HL-60 (cell line): ENCODE results near the gene RPH3AL.

ENCODE experiments used
- DNase-seq, 2 experiments: peaks; one replicate each; pipeline ENCODE4 v3.0.0-alpha.2; 2010 to 2020; ENCODE audit warnings: low read depth in 1 of 2, low spot score in 1 of 2
- H3K27ac ChIP-seq: fragments of 250-450 bp; sonication (Bioruptor Pico); replicated peaks from 2 replicates; pipeline ENCODE4 v1.5.1; 2020; ENCODE audit warnings: mild to moderate bottlenecking, moderate library complexity
- H3K27me3 ChIP-seq: fragments of 250-450 bp; sonication (Bioruptor Pico); 2 replicates; pipeline ENCODE4 v1.5.1; 2021; ENCODE audit warnings: mild to moderate bottlenecking, moderate library complexity; ENCODE audit not compliant: insufficient read depth, poor library complexity, severe bottlenecking
- H3K4me3 ChIP-seq: replicated peaks from 2 replicates; pipeline ENCODE4 v1.5.1; 2011; ENCODE audit warnings: mild to moderate bottlenecking, control low read depth, low read length; ENCODE audit not compliant: insufficient read depth
- GABPA ChIP-seq: IDR thresholded peaks from 2 replicates; pipeline ENCODE4 v1.6.1; 2012; ENCODE audit warnings: low read depth
- POLR2AphosphoS5 ChIP-seq: IDR thresholded peaks from 2 replicates; pipeline ENCODE4 v1.6.1; 2012; ENCODE audit warnings: low read depth
- SPI1 ChIP-seq: IDR thresholded peaks from 2 replicates; pipeline ENCODE4 v1.6.1; 2012; ENCODE audit warnings: low read depth, mild to moderate bottlenecking, borderline replicate concordance
- TF ChIP-seq, protein P1 (sequence below): IDR thresholded peaks from 2 replicates; pipeline ENCODE4 v1.6.1; 2012; ENCODE audit warnings: low read depth; ENCODE audit not compliant: insufficient replicate concordance
- TF ChIP-seq, protein P2 (sequence below): IDR thresholded peaks from one replicate; pipeline ENCODE4 v1.5.1; 2011; ENCODE audit warnings: low read length, control low read depth, inconsistent platforms; ENCODE audit not compliant: insufficient read depth

Gene RPH3AL

DNA sequence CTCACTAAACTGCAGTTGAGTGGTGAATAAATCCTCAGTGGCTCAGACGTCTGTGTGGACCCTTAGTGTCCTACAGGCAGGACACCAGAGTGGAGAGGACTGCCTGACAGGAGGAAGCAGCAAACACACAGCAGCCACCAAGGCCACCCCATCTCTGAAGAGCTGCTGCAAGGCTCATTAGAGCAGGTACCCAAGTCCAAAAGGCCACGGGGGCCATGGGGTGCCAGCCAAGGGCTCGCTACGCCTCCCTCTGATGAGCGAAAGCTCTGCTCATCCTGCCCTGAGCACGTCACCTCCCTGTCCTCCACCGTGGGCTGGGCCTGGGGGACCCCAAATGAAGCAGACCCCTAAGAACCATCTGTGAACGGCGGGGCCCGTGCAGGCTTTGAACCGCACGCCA, 101.1 kb downstream of the RPH3AL start:
- Histone ChIP-seq H3K4me3 (no peak overlapping the region), H3K27ac (no peak overlapping the region), H3K27me3 (no peaks in the 10 kb centered on the region)
- DNase-seq = no peak
- TF ChIP-seq, protein P1, sequence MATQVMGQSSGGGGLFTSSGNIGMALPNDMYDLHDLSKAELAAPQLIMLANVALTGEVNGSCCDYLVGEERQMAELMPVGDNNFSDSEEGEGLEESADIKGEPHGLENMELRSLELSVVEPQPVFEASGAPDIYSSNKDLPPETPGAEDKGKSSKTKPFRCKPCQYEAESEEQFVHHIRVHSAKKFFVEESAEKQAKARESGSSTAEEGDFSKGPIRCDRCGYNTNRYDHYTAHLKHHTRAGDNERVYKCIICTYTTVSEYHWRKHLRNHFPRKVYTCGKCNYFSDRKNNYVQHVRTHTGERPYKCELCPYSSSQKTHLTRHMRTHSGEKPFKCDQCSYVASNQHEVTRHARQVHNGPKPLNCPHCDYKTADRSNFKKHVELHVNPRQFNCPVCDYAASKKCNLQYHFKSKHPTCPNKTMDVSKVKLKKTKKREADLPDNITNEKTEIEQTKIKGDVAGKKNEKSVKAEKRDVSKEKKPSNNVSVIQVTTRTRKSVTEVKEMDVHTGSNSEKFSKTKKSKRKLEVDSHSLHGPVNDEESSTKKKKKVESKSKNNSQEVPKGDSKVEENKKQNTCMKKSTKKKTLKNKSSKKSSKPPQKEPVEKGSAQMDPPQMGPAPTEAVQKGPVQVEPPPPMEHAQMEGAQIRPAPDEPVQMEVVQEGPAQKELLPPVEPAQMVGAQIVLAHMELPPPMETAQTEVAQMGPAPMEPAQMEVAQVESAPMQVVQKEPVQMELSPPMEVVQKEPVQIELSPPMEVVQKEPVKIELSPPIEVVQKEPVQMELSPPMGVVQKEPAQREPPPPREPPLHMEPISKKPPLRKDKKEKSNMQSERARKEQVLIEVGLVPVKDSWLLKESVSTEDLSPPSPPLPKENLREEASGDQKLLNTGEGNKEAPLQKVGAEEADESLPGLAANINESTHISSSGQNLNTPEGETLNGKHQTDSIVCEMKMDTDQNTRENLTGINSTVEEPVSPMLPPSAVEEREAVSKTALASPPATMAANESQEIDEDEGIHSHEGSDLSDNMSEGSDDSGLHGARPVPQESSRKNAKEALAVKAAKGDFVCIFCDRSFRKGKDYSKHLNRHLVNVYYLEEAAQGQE = no peak
- TF ChIP-seq, protein P2, sequence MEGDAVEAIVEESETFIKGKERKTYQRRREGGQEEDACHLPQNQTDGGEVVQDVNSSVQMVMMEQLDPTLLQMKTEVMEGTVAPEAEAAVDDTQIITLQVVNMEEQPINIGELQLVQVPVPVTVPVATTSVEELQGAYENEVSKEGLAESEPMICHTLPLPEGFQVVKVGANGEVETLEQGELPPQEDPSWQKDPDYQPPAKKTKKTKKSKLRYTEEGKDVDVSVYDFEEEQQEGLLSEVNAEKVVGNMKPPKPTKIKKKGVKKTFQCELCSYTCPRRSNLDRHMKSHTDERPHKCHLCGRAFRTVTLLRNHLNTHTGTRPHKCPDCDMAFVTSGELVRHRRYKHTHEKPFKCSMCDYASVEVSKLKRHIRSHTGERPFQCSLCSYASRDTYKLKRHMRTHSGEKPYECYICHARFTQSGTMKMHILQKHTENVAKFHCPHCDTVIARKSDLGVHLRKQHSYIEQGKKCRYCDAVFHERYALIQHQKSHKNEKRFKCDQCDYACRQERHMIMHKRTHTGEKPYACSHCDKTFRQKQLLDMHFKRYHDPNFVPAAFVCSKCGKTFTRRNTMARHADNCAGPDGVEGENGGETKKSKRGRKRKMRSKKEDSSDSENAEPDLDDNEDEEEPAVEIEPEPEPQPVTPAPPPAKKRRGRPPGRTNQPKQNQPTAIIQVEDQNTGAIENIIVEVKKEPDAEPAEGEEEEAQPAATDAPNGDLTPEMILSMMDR = no peak
- TF ChIP-seq POLR2AphosphoS5 (no peak), GABPA (no peak), SPI1 (no peak)

DNA sequence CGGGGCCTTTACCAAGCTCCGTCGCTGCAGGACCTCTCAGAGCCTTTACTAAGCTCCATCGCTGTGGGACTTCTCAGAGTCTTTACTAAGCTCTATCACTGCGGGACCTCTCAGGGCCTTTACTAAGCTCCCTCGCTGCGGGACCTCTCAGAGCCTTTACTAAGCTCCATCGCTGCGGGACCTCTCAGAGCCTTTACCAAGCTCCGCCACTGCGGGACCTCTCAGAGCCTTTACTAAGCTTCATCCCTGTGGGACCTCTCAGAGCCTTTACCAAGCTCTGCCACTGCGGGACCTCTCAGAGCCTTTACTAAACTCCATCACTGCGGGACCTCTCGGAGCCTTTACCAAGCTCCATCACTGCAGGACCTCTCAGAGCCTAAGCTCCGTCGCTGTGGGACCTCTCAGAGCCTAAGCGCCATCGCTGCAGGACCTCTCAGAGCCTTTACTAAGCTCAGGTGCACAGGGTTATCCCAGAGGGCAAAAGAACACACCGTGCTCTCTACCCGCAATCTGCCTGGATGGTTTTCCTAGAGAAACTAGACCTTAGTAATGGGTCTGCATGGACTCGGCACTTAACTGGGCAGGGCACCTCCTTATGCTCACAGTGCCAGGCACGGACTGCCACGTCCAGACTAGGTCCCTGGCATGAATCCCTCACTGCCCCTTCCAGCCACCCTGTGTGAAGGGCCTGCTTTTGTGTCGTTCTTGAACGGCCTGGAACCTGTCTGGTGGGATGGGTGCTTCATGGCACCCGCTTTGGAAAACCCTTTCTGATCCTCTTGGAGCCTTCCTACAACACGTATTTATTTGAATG, 101.9 kb downstream of the RPH3AL start:
- no peak overlapping the region for H3K27ac ChIP-seq
- TF ChIP-seq GABPA (no peak), SPI1 (no peak), POLR2AphosphoS5 (no peak)
- TF ChIP-seq, protein P1 = no peak
- TF ChIP-seq, protein P2 = no peak
- no peak for DNase-seq

DNA sequence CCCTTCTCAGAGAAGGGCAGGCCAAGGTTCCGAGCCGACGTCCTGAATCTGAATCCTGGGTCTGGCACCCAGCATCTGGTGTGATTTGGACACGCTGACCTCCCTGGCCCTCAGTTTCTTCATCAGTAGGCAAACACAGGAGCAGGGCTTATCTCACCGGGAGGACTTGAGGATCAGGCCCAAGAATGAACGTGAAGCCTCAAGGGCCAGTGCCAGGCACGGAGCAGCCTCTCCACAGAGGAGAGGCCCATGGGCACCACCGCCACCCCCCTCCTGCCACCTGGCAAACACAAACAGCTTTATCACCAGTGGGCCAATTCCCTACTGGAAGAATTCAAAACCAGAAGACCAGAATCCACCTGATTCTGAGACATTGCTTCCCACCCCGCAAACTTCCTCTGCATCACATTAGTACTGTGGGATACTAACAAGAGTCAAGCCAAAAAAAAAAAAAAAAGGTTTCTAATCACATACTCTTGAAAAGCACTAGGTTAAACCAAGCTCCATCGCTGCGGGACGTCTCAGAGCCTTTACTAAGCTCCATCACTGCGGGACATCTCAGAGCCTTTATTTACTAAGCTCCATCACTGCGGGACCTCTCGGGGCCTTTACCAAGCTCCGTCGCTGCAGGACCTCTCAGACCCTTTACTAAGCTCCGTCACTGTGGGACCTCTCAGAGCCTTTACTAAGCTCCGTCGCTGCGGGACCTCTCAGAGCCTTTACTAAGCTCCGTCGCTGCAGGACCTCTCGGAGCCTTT, 103.2 kb downstream of the RPH3AL start:
- TF ChIP-seq POLR2AphosphoS5 (no peak), GABPA (no peak), SPI1 (no peak)
- TF ChIP-seq, protein P2 = no peak
- TF ChIP-seq, protein P1 = no peak
- no peak for DNase-seq
- Histone ChIP-seq H3K27me3 (no peaks in the 10 kb centered on the region), H3K27ac (no peak overlapping the region), H3K4me3 (no peak overlapping the region)

More for the DNA sequence above, 101.9 kb downstream of the RPH3AL start:
- Histone ChIP-seq H3K4me3 (no peak overlapping the region), H3K27me3 (no peaks in the 10 kb centered on the region)
